ENCODE results near the gene PMPCA.

PMPCA gene

GRCh38 chr9:136373300-136374182, 36.9 kb upstream of the PMPCA start, which contains the start of gene CARD9:
Gene CARD9, minus strand, starts transcription at chr9:136373669. Its CDS starts 1,591 bp downstream, at chr9:136372078.
- in situ Hi-C loops (cut with MboI; ENCODE audit: low sequenced_read_pairs), result no loop called here

GRCh38 chr9:136374183-136374575, 36.3 kb upstream of the PMPCA start:
- in situ Hi-C loops (cut with MboI; ENCODE audit: low sequenced_read_pairs), result no loop called here

GRCh38 chr9:136375096-136375495, 35.4 kb upstream of the PMPCA start:
- in situ Hi-C loops (cut with MboI; ENCODE audit: low sequenced_read_pairs), result no loop called here

DNA sequence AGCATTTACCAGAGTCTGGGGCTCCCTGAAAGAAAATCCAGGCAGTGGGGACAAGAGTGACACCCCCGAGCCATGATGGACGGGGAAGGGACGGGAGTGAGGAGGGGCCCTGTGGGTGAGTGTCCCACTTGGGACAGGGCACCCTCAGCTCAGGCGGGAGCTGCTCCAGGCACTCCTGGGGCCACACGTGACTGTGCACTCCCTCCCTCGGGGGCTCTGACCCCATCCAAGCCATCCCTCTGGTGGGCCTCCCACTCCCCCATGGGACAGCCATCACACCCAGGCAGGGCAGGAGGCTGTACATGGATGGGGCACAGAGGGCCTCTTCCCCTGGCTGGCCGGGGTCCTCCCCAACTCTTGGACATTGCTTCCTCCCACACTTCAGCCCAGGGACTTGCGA, 34.0 kb upstream of the PMPCA start:
- in situ Hi-C loops (cut with MboI; ENCODE audit: low sequenced_read_pairs), result no loop called here

DNA sequence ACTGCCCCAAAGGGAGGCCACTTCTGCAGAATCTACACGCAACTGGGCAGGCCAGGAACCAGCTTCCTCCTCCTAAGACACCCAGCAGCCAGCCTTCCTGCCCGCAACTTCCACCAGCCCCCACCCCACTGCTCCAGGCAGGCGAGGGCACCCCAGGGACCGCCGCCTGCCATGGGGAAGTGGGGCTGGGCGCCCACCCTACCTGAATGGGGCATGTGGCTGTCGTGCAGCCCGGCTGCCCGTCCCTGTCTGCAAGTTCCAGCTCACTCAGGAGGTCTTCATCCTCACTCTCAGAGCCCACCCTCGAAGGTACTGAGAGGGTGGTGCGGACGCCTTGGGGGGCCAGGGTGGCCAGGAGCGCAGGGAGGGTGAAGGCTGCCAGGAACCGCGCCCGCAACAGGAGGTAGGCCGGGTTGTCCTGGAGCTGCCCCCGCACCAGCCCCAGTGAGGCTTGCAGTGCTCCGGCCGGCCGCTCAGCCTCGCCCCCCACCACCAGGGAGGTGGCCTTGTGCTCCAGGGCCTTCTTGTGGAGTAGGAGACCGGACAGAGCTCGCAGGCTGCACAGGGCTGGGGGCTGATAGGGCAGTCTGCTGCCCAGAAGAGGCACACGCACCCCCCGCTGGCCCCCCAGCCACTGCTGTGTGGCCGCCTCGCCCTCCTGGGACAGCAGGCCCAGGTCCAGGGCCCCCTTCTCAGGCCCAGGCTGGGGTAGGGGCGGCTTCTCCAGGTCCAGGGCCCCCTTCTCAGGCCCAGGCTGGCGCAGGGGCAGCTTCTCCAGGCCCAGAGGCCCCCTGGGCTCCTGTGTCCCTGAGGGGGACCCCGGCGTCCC, 32.9 kb upstream of the PMPCA start:
- in situ Hi-C loops (cut with MboI; ENCODE audit: low sequenced_read_pairs), result no loop called here

GRCh38 chr9:136378170-136379002, 32.1 kb upstream of the PMPCA start:
- in situ Hi-C loops (cut with MboI; ENCODE audit: low sequenced_read_pairs), result no loop called here

- in situ Hi-C loops (cut with MboI; ENCODE audit: low sequenced_read_pairs), result no loop called here
Observed at GRCh38 chr9:136379003-136379287, 31.5 kb upstream of the PMPCA start.

- in situ Hi-C loops (cut with MboI; ENCODE audit: low sequenced_read_pairs), result no loop called here
Observed at GRCh38 chr9:136379401-136379800, 31.1 kb upstream of the PMPCA start.

- in situ Hi-C loops (cut with MboI; ENCODE audit: low sequenced_read_pairs), result no loop called here
Observed at GRCh38 chr9:136379891-136380290, 30.6 kb upstream of the PMPCA start.

- in situ Hi-C loops (cut with MboI; ENCODE audit: low sequenced_read_pairs), result no loop called here
Observed at GRCh38 chr9:136380381-136380780, 30.1 kb upstream of the PMPCA start.

DNA sequence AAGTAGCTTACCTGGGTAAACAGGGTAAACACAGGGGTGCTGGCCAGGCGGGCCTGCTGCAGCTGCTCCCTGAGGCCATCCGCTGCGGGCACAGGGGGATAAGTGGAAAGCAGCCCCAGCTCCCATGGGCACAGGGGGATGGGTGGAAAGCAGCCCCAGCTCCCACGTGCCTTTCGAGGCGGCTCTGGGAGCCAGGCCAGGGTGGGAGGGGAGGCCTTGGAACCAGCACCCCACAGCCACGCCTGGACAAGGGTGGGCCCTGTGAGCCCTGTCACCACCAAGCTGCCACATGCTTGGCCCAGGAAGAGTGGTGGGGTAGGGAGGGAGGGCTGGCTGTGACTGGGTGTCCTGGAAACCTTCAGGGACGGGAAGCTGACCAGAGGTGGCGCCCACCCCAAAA, 29.1 kb upstream of the PMPCA start:
- in situ Hi-C loops (cut with MboI; ENCODE audit: low sequenced_read_pairs), result no loop called here

DNA sequence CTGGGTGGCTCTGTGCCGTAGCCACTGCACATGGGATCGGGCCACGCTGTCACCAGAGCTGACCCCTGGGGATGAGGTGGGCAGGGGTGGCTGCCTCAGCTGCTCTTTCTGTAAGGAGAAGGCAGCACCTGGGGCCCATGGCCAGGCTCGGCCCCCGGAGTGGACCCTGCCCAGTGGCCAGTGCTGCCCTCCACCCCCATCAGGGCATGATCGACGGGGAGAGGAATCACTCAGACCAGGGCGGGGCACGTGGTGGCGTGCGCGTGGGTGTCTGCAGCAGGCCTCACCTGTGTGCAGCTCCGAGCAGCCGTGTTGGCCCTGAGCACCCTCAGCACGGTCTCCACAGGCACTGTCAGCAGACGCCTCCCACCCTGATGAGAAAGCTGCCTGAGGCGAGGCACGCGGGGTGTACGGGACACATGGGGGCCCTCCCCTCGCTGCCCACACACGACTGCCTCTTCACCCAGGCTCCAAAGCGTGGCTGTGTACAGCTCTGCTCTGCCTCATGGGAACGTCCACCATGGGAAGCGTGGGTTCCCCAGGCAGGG, 28.4 kb upstream of the PMPCA start:
- in situ Hi-C loops (cut with MboI; ENCODE audit: low sequenced_read_pairs), result no loop called here

- in situ Hi-C loops (cut with MboI; ENCODE audit: low sequenced_read_pairs), result no loop called here
Observed at GRCh38 chr9:136383436-136383835, 27.0 kb upstream of the PMPCA start.

GRCh38 chr9:136385015-136385414, 25.4 kb upstream of the PMPCA start:
- in situ Hi-C loops (cut with MboI; ENCODE audit: low sequenced_read_pairs), result no loop called here

DNA sequence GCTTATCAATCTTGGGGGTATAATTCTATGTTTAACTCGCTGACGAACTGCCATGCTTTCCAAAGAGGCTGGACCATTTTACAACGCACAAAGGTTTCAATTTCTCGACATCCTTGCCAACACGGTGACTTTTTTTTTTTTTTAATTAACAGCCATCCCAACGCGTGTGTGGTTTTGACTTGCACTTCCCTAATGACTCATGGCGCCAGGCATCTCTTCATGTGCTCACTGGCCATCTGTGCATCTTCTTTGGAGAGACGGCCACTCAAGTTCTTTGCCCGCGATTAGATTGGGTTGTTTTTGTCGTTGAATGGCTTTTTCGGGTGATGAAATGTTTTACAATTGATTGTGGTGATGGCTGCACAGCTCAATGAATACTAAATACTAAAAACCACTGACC, 24.4 kb upstream of the PMPCA start:
- in situ Hi-C loops (cut with MboI; ENCODE audit: low sequenced_read_pairs), result no loop called here

DNA sequence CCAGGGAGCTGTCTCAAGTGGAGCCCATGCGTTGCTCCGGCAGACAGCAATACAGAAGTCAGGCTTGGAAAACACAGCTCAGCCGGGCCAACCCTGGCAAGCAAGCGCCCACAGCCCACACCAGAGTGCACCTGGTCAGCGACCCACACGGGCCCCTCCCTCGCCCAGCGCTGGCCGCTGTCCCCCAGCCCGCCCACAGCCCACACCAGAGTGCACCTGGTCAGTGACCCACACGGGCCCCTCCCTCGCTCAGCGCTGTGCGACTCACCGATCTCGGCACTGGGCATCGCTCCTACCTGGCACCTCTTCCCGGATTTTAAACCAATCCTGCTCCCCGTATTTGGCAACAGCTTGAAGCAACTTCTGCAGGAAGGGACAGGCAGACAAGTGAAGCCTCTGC, 23.2 kb upstream of the PMPCA start:
- in situ Hi-C loops (cut with MboI; ENCODE audit: low sequenced_read_pairs), result no loop called here

- in situ Hi-C loops (cut with MboI; ENCODE audit: low sequenced_read_pairs), result no loop called here
Observed at GRCh38 chr9:136389396-136389795, 21.1 kb upstream of the PMPCA start.

GRCh38 chr9:136391737-136392537, 18.5 kb upstream of the PMPCA start:
- in situ Hi-C loops (cut with MboI; ENCODE audit: low sequenced_read_pairs), result no loop called here

- in situ Hi-C loops (cut with MboI; ENCODE audit: low sequenced_read_pairs), result no loop called here
Observed at GRCh38 chr9:136392538-136393449, 17.7 kb upstream of the PMPCA start.
